ENCODE measurements around the gene LSM5. TPM values are rescaled to one million over a fixed set of nuclear protein-coding genes. Genes with fewer than 3 reads are reported as not detected.
A peak's percentile ranks its signal among the peaks of the same experiment; 100 is the strongest.
"Not testable (repeated sequence)": the region's sequence is repeated elsewhere in the genome, so short reads cannot be mapped to it uniquely, and the experiment has no call there.

Gene LSM5
- total RNA-seq, 1 donor from 2014 or later: 88.5 TPM

GRCh38 chr7:32500216-32500615, 10.0 kb upstream of the LSM5 start:
- intact Hi-C loops (cut with micrococcal nuclease): loop anchor here (2.0 kb wide), 1 partner anchor 15 kb away; no protein-coding TSS in a partner anchor
- peaks cover 47% of the 10 kb centered on the region for H3K36me3 Mint-ChIP-seq (ENCODE audit: low read depth)
- H3K27me3 Mint-ChIP-seq (ENCODE audit: low read depth); H3K9me3 Mint-ChIP-seq; H3K27ac Mint-ChIP-seq; DNase-seq (ENCODE audit: low spot score); H3K4me3 Mint-ChIP-seq (ENCODE audit: low read depth): not testable (repeated sequence)
- H3K4me1 Mint-ChIP-seq (ENCODE audit: low read depth): peaks cover 44% of the 10 kb centered on the region

- DNase-seq (ENCODE audit: low spot score); H3K4me3 Mint-ChIP-seq (ENCODE audit: low read depth); H3K27ac Mint-ChIP-seq; H3K9me3 Mint-ChIP-seq; H3K27me3 Mint-ChIP-seq (ENCODE audit: low read depth): not testable (repeated sequence)
- intact Hi-C loops (cut with micrococcal nuclease): loop anchor here (2.0 kb wide), 1 partner anchor 15 kb away; no protein-coding TSS in a partner anchor
- peaks cover 45% of the 10 kb centered on the region for H3K4me1 Mint-ChIP-seq (ENCODE audit: low read depth)
- peaks cover 47% of the 10 kb centered on the region for H3K36me3 Mint-ChIP-seq (ENCODE audit: low read depth)
Measured at GRCh38 chr7:32499755-32500154, 9.6 kb upstream of the LSM5 start.

GRCh38 chr7:32496052-32496813, 6.1 kb upstream of the LSM5 start:
- no peak for DNase-seq (ENCODE audit: low spot score)
- intact Hi-C loops (cut with micrococcal nuclease): no loop called here
- Mint-ChIP-seq H3K36me3 (ENCODE audit: low read depth) (peaks cover 36% of the 10 kb centered on the region), H3K4me3 (ENCODE audit: low read depth) (peak overlapping the region; percentile 94), H3K4me1 (ENCODE audit: low read depth) (peaks cover 36% of the 10 kb centered on the region), H3K9me3 (peaks cover 7% of the 10 kb centered on the region), H3K27me3 (ENCODE audit: low read depth) (no peaks in the 10 kb centered on the region), H3K27ac (peak overlapping the region; percentile 95)

- Mint-ChIP-seq H3K9me3 (peaks cover 7% of the 10 kb centered on the region), H3K27me3 (ENCODE audit: low read depth) (no peaks in the 10 kb centered on the region), H3K4me3 (ENCODE audit: low read depth) (peak within 1 kb of the TSS; percentile 94), H3K27ac (peak within 1 kb of the TSS; percentile 95), H3K36me3 (ENCODE audit: low read depth) (peaks cover 29% of the 10 kb centered on the region), H3K4me1 (ENCODE audit: low read depth) (peaks cover 33% of the 10 kb centered on the region)
- peak; percentile 99 for DNase-seq (ENCODE audit: low spot score)
- intact Hi-C loops (cut with micrococcal nuclease): loop anchor here (1.0 to 2.0 kb wide), 2 partner anchors 568 to 633 kb away; partner anchors contain the start of gene BBS9
Measured at GRCh38 chr7:32495298-32496051, 5.3 kb upstream of the LSM5 start, which contains the start of gene AVL9. Gene AVL9 (plus strand): TSS chr7:32495489. CDS start chr7:32495710, 221 bp downstream.

- DNase-seq (ENCODE audit: low spot score): no peak
- H3K9me3 Mint-ChIP-seq: peaks cover 4% of the 10 kb centered on the region
- H3K27me3 Mint-ChIP-seq (ENCODE audit: low read depth): no peaks in the 10 kb centered on the region
- intact Hi-C loops (cut with micrococcal nuclease): loop anchor here (1.0 to 5.0 kb wide), 5 partner anchors 47 to 634 kb away; partner anchors contain the start of genes BBS9 and RP9
- peaks cover 31% of the 10 kb centered on the region for H3K4me1 Mint-ChIP-seq (ENCODE audit: low read depth)
- peaks cover 24% of the 10 kb centered on the region for H3K36me3 Mint-ChIP-seq (ENCODE audit: low read depth)
- H3K4me3 Mint-ChIP-seq (ENCODE audit: low read depth): peak overlapping the region; percentile 91
- H3K27ac Mint-ChIP-seq: peak overlapping the region; percentile 82
Measured at GRCh38 chr7:32494946-32495297, 4.7 kb upstream of the LSM5 start.

- intact Hi-C loops (cut with micrococcal nuclease): loop anchor here (1.0 to 5.0 kb wide), 5 partner anchors 53 to 618 kb away; partner anchors contain the start of gene RP9
- Mint-ChIP-seq H3K9me3 (no peaks in the 10 kb centered on the region), H3K27ac (peak overlapping the region; percentile 94), H3K4me3 (ENCODE audit: low read depth) (peak overlapping the region; percentile 89), H3K27me3 (ENCODE audit: low read depth) (no peaks in the 10 kb centered on the region), H3K36me3 (ENCODE audit: low read depth) (peaks cover 29% of the 10 kb centered on the region), H3K4me1 (ENCODE audit: low read depth) (peaks cover 28% of the 10 kb centered on the region)
- DNase-seq (ENCODE audit: low spot score): no peak
Measured at GRCh38 chr7:32489788-32490126, 423 bp downstream of the LSM5 start.

GRCh38 chr7:32481921-32482320, 8.3 kb downstream of the LSM5 start:
- no peak overlapping the region for H3K4me3 Mint-ChIP-seq (ENCODE audit: low read depth)
- DNase-seq (ENCODE audit: low spot score): no peak
- H3K27ac Mint-ChIP-seq: no peak overlapping the region
- peaks cover 4% of the 10 kb centered on the region for H3K4me1 Mint-ChIP-seq (ENCODE audit: low read depth)
- H3K9me3 Mint-ChIP-seq: no peaks in the 10 kb centered on the region
- intact Hi-C loops (cut with micrococcal nuclease): no loop called here
- H3K36me3 Mint-ChIP-seq (ENCODE audit: low read depth): peaks cover 14% of the 10 kb centered on the region
- H3K27me3 Mint-ChIP-seq (ENCODE audit: low read depth): no peaks in the 10 kb centered on the region

- Mint-ChIP-seq H3K27ac (no peak overlapping the region), H3K9me3 (no peaks in the 10 kb centered on the region), H3K36me3 (ENCODE audit: low read depth) (peaks cover 9% of the 10 kb centered on the region), H3K4me1 (ENCODE audit: low read depth) (peaks cover 4% of the 10 kb centered on the region), H3K4me3 (ENCODE audit: low read depth) (no peak overlapping the region), H3K27me3 (ENCODE audit: low read depth) (no peaks in the 10 kb centered on the region)
- no peak for DNase-seq (ENCODE audit: low spot score)
- intact Hi-C loops (cut with micrococcal nuclease): no loop called here
Measured at GRCh38 chr7:32481176-32481575, 9.0 kb downstream of the LSM5 start.

- Mint-ChIP-seq H3K4me1 (ENCODE audit: low read depth) (peaks cover 4% of the 10 kb centered on the region), H3K27ac (no peak overlapping the region), H3K4me3 (ENCODE audit: low read depth) (no peak overlapping the region), H3K36me3 (ENCODE audit: low read depth) (no peaks in the 10 kb centered on the region), H3K27me3 (ENCODE audit: low read depth) (no peaks in the 10 kb centered on the region), H3K9me3 (no peaks in the 10 kb centered on the region)
- intact Hi-C loops (cut with micrococcal nuclease): no loop called here
- no peak for DNase-seq (ENCODE audit: low spot score)
Measured at GRCh38 chr7:32479574-32480200, 10.5 kb downstream of the LSM5 start.

- Mint-ChIP-seq H3K9me3 (no peaks in the 10 kb centered on the region), H3K27ac (no peak overlapping the region), H3K27me3 (ENCODE audit: low read depth) (no peaks in the 10 kb centered on the region), H3K4me3 (ENCODE audit: low read depth) (no peak overlapping the region), H3K36me3 (ENCODE audit: low read depth) (no peaks in the 10 kb centered on the region), H3K4me1 (ENCODE audit: low read depth) (peaks cover 4% of the 10 kb centered on the region)
- DNase-seq (ENCODE audit: low spot score): no peak
- intact Hi-C loops (cut with micrococcal nuclease): no loop called here
Measured at GRCh38 chr7:32477649-32477980, 12.6 kb downstream of the LSM5 start.

GRCh38 chr7:32476816-32477648, 13.1 kb downstream of the LSM5 start:
- no peaks in the 10 kb centered on the region for H3K36me3 Mint-ChIP-seq (ENCODE audit: low read depth)
- intact Hi-C loops (cut with micrococcal nuclease): no loop called here

GRCh38 chr7:32474008-32474407, 16.2 kb downstream of the LSM5 start:
- H3K9me3 Mint-ChIP-seq: no peaks in the 10 kb centered on the region
- no peaks in the 10 kb centered on the region for H3K36me3 Mint-ChIP-seq (ENCODE audit: low read depth)
- no peak for DNase-seq (ENCODE audit: low spot score)
- H3K4me1 Mint-ChIP-seq (ENCODE audit: low read depth): no peaks in the 10 kb centered on the region
- intact Hi-C loops (cut with micrococcal nuclease): no loop called here
- no peaks in the 10 kb centered on the region for H3K27me3 Mint-ChIP-seq (ENCODE audit: low read depth)
- no peak overlapping the region for H3K4me3 Mint-ChIP-seq (ENCODE audit: low read depth)
- no peak overlapping the region for H3K27ac Mint-ChIP-seq

More at GRCh38 chr7:32476816-32477648, 13.1 kb downstream of the LSM5 start:
- Mint-ChIP-seq H3K27ac (no peak overlapping the region), H3K4me3 (ENCODE audit: low read depth) (no peak overlapping the region), H3K4me1 (ENCODE audit: low read depth) (peaks cover 4% of the 10 kb centered on the region), H3K9me3 (no peaks in the 10 kb centered on the region), H3K27me3 (ENCODE audit: low read depth) (no peaks in the 10 kb centered on the region)
- no peak for DNase-seq (ENCODE audit: low spot score)

Measured in activated T-helper 2 cell treated with anti-CD3 and anti-CD28 coated beads, Interferon-gamma antibody, Interleukin-2, Interleukin-4, amounts not matched to agents 10 μg/mL and 5 μg/mL and 100 μg/mL, durations not matched to agents 14 hours and 24 hours and 36 hours (primary cell).